PC-9 (cell line): ENCODE results near the gene CPA4.

Experiments
- EZH2 ChIP-seq: fragments of 200-600 bp; sonication (generic); IDR thresholded peaks from 2 replicates; pipeline ENCODE4 v1.8.0; 2017; ENCODE audit warnings: antibody characterized with exemption, low read depth
- TF ChIP-seq, protein P1 (sequence below): fragments of 200-600 bp; sonication (generic); conservative IDR thresholded peaks from 2 replicates; pipeline ENCODE4 v1.6.1; 2017; ENCODE audit warnings: mixed run types, antibody characterized with exemption, mild to moderate bottlenecking, moderate library complexity

DNA sequence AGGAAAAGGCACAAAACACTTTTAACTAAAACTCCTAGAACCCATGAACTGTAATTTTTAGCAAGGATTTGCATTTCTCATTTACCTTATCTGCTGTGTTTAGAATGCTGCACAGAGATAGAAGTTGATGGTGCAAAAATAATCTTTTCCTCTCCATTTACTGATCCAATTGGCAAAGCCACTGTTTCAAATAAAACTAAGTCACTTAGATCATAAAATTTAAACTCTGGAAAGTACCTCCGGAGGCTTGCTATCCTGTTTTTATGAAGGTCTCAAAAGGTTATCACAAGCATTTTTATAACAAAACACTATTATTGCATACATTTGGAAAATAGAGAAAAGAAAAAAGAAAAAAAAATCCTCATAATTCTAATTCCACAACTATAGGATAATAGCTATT lies 18.7 kb upstream of the CPA4 start:
- TF ChIP-seq, protein P1, sequence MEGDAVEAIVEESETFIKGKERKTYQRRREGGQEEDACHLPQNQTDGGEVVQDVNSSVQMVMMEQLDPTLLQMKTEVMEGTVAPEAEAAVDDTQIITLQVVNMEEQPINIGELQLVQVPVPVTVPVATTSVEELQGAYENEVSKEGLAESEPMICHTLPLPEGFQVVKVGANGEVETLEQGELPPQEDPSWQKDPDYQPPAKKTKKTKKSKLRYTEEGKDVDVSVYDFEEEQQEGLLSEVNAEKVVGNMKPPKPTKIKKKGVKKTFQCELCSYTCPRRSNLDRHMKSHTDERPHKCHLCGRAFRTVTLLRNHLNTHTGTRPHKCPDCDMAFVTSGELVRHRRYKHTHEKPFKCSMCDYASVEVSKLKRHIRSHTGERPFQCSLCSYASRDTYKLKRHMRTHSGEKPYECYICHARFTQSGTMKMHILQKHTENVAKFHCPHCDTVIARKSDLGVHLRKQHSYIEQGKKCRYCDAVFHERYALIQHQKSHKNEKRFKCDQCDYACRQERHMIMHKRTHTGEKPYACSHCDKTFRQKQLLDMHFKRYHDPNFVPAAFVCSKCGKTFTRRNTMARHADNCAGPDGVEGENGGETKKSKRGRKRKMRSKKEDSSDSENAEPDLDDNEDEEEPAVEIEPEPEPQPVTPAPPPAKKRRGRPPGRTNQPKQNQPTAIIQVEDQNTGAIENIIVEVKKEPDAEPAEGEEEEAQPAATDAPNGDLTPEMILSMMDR = no peak
- TF ChIP-seq EZH2 = no peak
